HepG2 (cell line): ENCODE data around the gene LUC7L. TPM values are rescaled to one million over a fixed set of nuclear protein-coding genes. Genes with fewer than 3 reads are reported as not detected.

Experiments used
- ARID2 ChIP-seq: sonication (generic); formaldehyde crosslinking; IDR thresholded peaks from 2 replicates; pipeline ENCODE4 v1.8.1; 2022; ENCODE audit warnings: mild to moderate bottlenecking, missing genetic modification reagents, borderline replicate concordance
- ATF5 ChIP-seq: sonication (generic); formaldehyde crosslinking; IDR thresholded peaks from 2 replicates; pipeline ENCODE4 v1.4.0; 2020; ENCODE audit warnings: mild to moderate bottlenecking, low read depth, missing genetic modification reagents
- ETV6 ChIP-seq: sonication (generic); formaldehyde crosslinking; conservative IDR thresholded peaks from 2 replicates; pipeline ENCODE4 v1.4.0; 2020; ENCODE audit warnings: missing genetic modification reagents
- FIP1L1 ChIP-seq: fragments of 200-400 bp; formaldehyde crosslinking; IDR thresholded peaks from 2 replicates; pipeline ENCODE4 v1.6.1; 2018; ENCODE audit warnings: low read depth, mild to moderate bottlenecking, low read length, moderate library complexity, borderline replicate concordance; ENCODE audit not compliant: insufficient read depth
- HDAC6 ChIP-seq: fragments of 200-600 bp; sonication (generic); IDR thresholded peaks from 2 replicates; pipeline ENCODE4 v1.7.0; 2017; ENCODE audit warnings: mild to moderate bottlenecking, antibody characterized with exemption, low read length, low read depth
- HMG20B ChIP-seq: conservative IDR thresholded peaks from 2 replicates; pipeline ENCODE4 v1.6.1; 2016; ENCODE audit warnings: missing genetic modification reagents, missing compliant biosample characterization
- HMGXB3 ChIP-seq: sonication (generic); formaldehyde crosslinking; IDR thresholded peaks from 2 replicates; pipeline ENCODE4 v1.4.0; 2020; ENCODE audit warnings: missing genetic modification reagents, borderline replicate concordance
- MYC ChIP-seq: sonication (generic); formaldehyde crosslinking; IDR thresholded peaks from 2 replicates; pipeline ENCODE4 v1.9.0; 2021; ENCODE audit warnings: missing genetic modification reagents, borderline replicate concordance
- RFXAP ChIP-seq: sonication (generic); formaldehyde crosslinking; IDR thresholded peaks from 2 replicates; pipeline ENCODE4 v1.4.0; 2020; ENCODE audit warnings: missing genetic modification reagents, borderline replicate concordance
- SPEN ChIP-seq: sonication (generic); formaldehyde crosslinking; IDR thresholded peaks from 2 replicates; pipeline ENCODE4 v1.5.1; 2020; ENCODE audit warnings: low read depth, mild to moderate bottlenecking, missing genetic modification reagents
- ZFP41 ChIP-seq: sonication (generic); formaldehyde crosslinking; IDR thresholded peaks from 2 replicates; pipeline ENCODE4 v1.4.0; 2020; ENCODE audit warnings: mild to moderate bottlenecking, missing genetic modification reagents, borderline replicate concordance
- ZMYM4 ChIP-seq: sonication (generic); formaldehyde crosslinking; IDR thresholded peaks from 2 replicates; pipeline ENCODE4 v1.8.1; 2023; ENCODE audit warnings: mild to moderate bottlenecking, missing genetic modification reagents
- ZNF251 ChIP-seq: sonication (generic); formaldehyde crosslinking; IDR thresholded peaks from 2 replicates; pipeline ENCODE4 v1.9.0; 2021; ENCODE audit warnings: mild to moderate bottlenecking, missing genetic modification reagents
- ZNF432 ChIP-seq: sonication (generic); formaldehyde crosslinking; IDR thresholded peaks from 2 replicates; pipeline ENCODE4 v1.5.0; 2020; ENCODE audit warnings: missing genetic modification reagents, mild to moderate bottlenecking, borderline replicate concordance
- ZNF572 ChIP-seq: sonication (generic); formaldehyde crosslinking; IDR thresholded peaks from 2 replicates; pipeline ENCODE4 v1.5.1; 2020; ENCODE audit warnings: mild to moderate bottlenecking, missing genetic modification reagents
- ZNF687 ChIP-seq: sonication (generic); formaldehyde crosslinking; IDR thresholded peaks from 2 replicates; pipeline ENCODE4 v1.5.1; 2020; ENCODE audit warnings: mild to moderate bottlenecking, missing genetic modification reagents, moderate library complexity
- ZSCAN21 ChIP-seq: sonication (generic); formaldehyde crosslinking; IDR thresholded peaks from 2 replicates; pipeline ENCODE4 v1.8.0; 2022; ENCODE audit warnings: mild to moderate bottlenecking, missing genetic modification reagents, moderate library complexity, borderline replicate concordance
- polyA plus RNA-seq, 8 experiments: library from polyadenylated mRNA; depleted of rRNA in 3 of 8; stranded (reverse) in 7 of 8; unstranded in 1 of 8; fragments of >200 nt; fragmentation: Illumina TruSeq in 4 of 8; extraction: Trizol in 4 of 8; gene quantifications; 2 replicates each; pipeline versions ENCODE4 v1.2.1 to v1.2.3, GENCODE V29; 2011 to 2016; ENCODE audit warnings: low read depth in 4 of 8, missing spikeins in 1 of 8, mixed read lengths in 1 of 8; ENCODE audit not compliant: insufficient read depth in 1 of 8
- total RNA-seq, 5 experiments: library from RNA; depleted of rRNA; stranded (reverse); fragments of >200 nt; fragmentation: Illumina TruSeq; extraction: Trizol; gene quantifications; 2 replicates each; pipeline ENCODE4 v1.2.3, GENCODE V29; 2016; ENCODE audit warnings: low read depth in 1 of 5

The LUC7L gene
- total and polyA plus RNA-seq, 2 of the 13 experiments (the other 11 are each of a cell fraction or from before 2014, with no cell fraction given) = 48.7 to 56.9 TPM

GRCh38 chr16:162271-162991, 66.8 kb downstream of the LUC7L start (continued):
- TF ChIP-seq HMGXB3 (CRISPR knock-in tag) = no peak
- TF ChIP-seq ARID2 = no peak
- no peak for TF ChIP-seq RFXAP
- no peak for TF ChIP-seq HDAC6
- TF ChIP-seq MYC (CRISPR knock-in tag) = peak; percentile 84
- no peak for TF ChIP-seq ZSCAN21 (CRISPR knock-in tag)
- no peak for TF ChIP-seq ZNF432 (CRISPR knock-in tag)
- TF ChIP-seq ZNF687 = peak; percentile 82
- no peak for TF ChIP-seq FIP1L1
- TF ChIP-seq ATF5 = no peak
- TF ChIP-seq ZFP41 (CRISPR knock-in tag) = no peak
- no peak for TF ChIP-seq ZNF251 (CRISPR knock-in tag)
- no peak for TF ChIP-seq SPEN (CRISPR knock-in tag)
- 0 out of 2 replicates have a peak, but pooled peaks have one; percentile 38 for TF ChIP-seq ZMYM4 (CRISPR knock-in tag)
- no peak for TF ChIP-seq ZNF572 (CRISPR knock-in tag)
- TF ChIP-seq ETV6 (CRISPR knock-in tag) = no peak
- TF ChIP-seq HMG20B (CRISPR knock-in tag) = no peak
